K562 (cell line): Measurements from ENCODE around the gene RSPH1. TPM values are rescaled to one million over a fixed set of nuclear protein-coding genes. Genes with fewer than 3 reads are reported as not detected.

Source experiments
- CXXC5 ChIP-seq: fragments of 250-450 bp; sonication (Bioruptor Pico); IDR thresholded peaks from 2 replicates; pipeline ENCODE4 v1.8.0; 2022; ENCODE audit warnings: inconsistent platforms, mild to moderate bottlenecking, moderate library complexity
- E2F6 ChIP-seq, 2 experiments: IDR thresholded peaks; 2 replicates each; pipeline ENCODE4 v1.6.1; 2011; ENCODE audit warnings: borderline replicate concordance in 1 of 2, control low read depth in 1 of 2, low read depth in 1 of 2, low read length in 1 of 2, mild to moderate bottlenecking in 1 of 2, mixed read lengths in 1 of 2, moderate library complexity in 1 of 2; ENCODE audit not compliant: insufficient read depth in 1 of 2, insufficient read length in 1 of 2, poor library complexity in 1 of 2, severe bottlenecking in 1 of 2; ENCODE audit errors: extremely low read depth in 1 of 2
- E4F1 ChIP-seq: fragments of 250-450 bp; sonication (Bioruptor Pico); IDR thresholded peaks from 2 replicates; pipeline ENCODE4 v1.5.0; 2021; ENCODE audit warnings: mild to moderate bottlenecking, borderline replicate concordance
- GTF3C2 ChIP-seq: IDR thresholded peaks from 3 replicates; pipeline ENCODE4 v1.6.1; 2011; ENCODE audit warnings: borderline replicate concordance, mild to moderate bottlenecking, moderate library complexity; ENCODE audit not compliant: insufficient read length; ENCODE audit errors: extremely low read depth
- HNRNPK ChIP-seq: fragments of 200-400 bp; formaldehyde crosslinking; IDR thresholded peaks from one replicate; pipeline ENCODE4 v1.6.1; 2018; ENCODE audit warnings: mild to moderate bottlenecking, low read depth, low read length; ENCODE audit not compliant: poor library complexity, severe bottlenecking
- ID3 ChIP-seq, 2 experiments: fragments of 250-450 bp in 1 of 2; fragments of 450-650 bp in 1 of 2; sonication (Bioruptor Pico) in 1 of 2; IDR thresholded peaks; 2 replicates each; pipeline versions ENCODE4 v1.6.1 to v1.8.0; 2016 to 2021; ENCODE audit warnings: mild to moderate bottlenecking in 2 of 2, moderate library complexity in 2 of 2, missing compliant biosample characterization in 1 of 2, missing genetic modification characterization in 1 of 2
- KDM5B ChIP-seq: fragments of 200-600 bp; sonication (generic); IDR thresholded peaks from 2 replicates; pipeline ENCODE4 v1.6.1; 2012; ENCODE audit warnings: low read depth, mild to moderate bottlenecking, moderate library complexity, low read length, control low read depth, inconsistent platforms; ENCODE audit not compliant: insufficient replicate concordance
- NBN ChIP-seq: fragments of 450-650 bp; IDR thresholded peaks from 2 replicates; pipeline ENCODE4 v1.6.1; 2016; ENCODE audit warnings: low read depth, mild to moderate bottlenecking
- NONO ChIP-seq, 2 experiments: fragments of 200-400 bp in 1 of 2; fragments of 450-650 bp in 1 of 2; formaldehyde crosslinking in 1 of 2; IDR thresholded peaks; 2 replicates each; pipeline ENCODE4 v1.6.1; 2017; ENCODE audit warnings: low read depth in 2 of 2, mild to moderate bottlenecking in 2 of 2, moderate library complexity in 2 of 2, low read length in 1 of 2
- NR2C2 ChIP-seq, 2 experiments: fragments of 200-800 bp in 1 of 2; sonication (Bioruptor generic) in 1 of 2; sonication (generic) in 1 of 2; formaldehyde crosslinking in 1 of 2; IDR thresholded peaks; 2 replicates each; pipeline versions ENCODE4 v1.6.1 to v1.8.0; 2016 to 2022; ENCODE audit warnings: mild to moderate bottlenecking in 1 of 2, missing compliant biosample characterization in 1 of 2, missing genetic modification characterization in 1 of 2, missing genetic modification reagents in 1 of 2
- PREB ChIP-seq: sonication (generic); formaldehyde crosslinking; IDR thresholded peaks from 2 replicates; pipeline ENCODE4 v1.8.1; 2023; ENCODE audit warnings: mild to moderate bottlenecking, missing genetic modification reagents
- RFX5 ChIP-seq: IDR thresholded peaks from 2 replicates; pipeline ENCODE4 v1.6.1; 2011; ENCODE audit warnings: low read depth, mild to moderate bottlenecking, improper control_type of control experiment, low read length
- USF2 ChIP-seq: sonication (generic); formaldehyde crosslinking; IDR thresholded peaks from 2 replicates; pipeline ENCODE4 v1.5.0; 2020; ENCODE audit warnings: missing genetic modification reagents
- ZNF324 ChIP-seq: fragments of 250-450 bp; sonication (Bioruptor Pico); IDR thresholded peaks from 2 replicates; pipeline ENCODE4 v1.4.0; 2020; ENCODE audit warnings: mild to moderate bottlenecking
- polyA plus RNA-seq, 8 experiments: library from polyadenylated mRNA; depleted of rRNA in 4 of 8; stranded (reverse) in 5 of 8; unstranded in 3 of 8; fragments of >200 nt; fragmentation: Nextera tagmentation in 2 of 8; fragmentation: Illumina TruSeq in 1 of 8; extraction: Ambion mirVana in 2 of 8; extraction: Trizol in 1 of 8; gene quantifications; 2 replicates each; pipeline versions ENCODE4 v1.2.1 to v1.2.3, GENCODE V29; 2011 to 2014; ENCODE audit warnings: inconsistent platforms in 1 of 8, missing spikeins in 1 of 8
- total RNA-seq, 7 experiments: library from RNA; depleted of rRNA in 6 of 7; stranded (reverse); fragments of >200 nt in 6 of 7; fragmentation: Illumina TruSeq in 2 of 7; extraction: Trizol in 2 of 7; gene quantifications; 2 replicates each; pipeline versions ENCODE4 v1.2.1 to v1.2.3, GENCODE V29; 2011 to 2021; ENCODE audit warnings: low replicate concordance in 1 of 7

RSPH1 gene
- total and polyA plus RNA-seq, 9 of the 15 experiments (the other 6 are each of a cell fraction or from before 2014, with no cell fraction given), result 0.17 TPM; not detected in 8

- TF ChIP-seq NR2C2 (CRISPR knock-in tag; IDR thresholded peaks at IDR 0.05) (no peak), NR2C2 (tag; IDR thresholded peaks at IDR 0.05) (peak; percentile 24; the same call in 1 of the 2 replicates), E2F6 (IDR thresholded peaks at IDR 0.05; ENCODE audit: borderline replicate concordance in 1 of 2, extremely low read depth in 1 of 2, insufficient read depth in 1 of 2, insufficient read length in 1 of 2, low read depth in 1 of 2, low read length in 1 of 2, poor library complexity in 1 of 2, severe bottlenecking in 1 of 2) (peak in 1 of 2 experiments; percentile 69), HNRNPK (no peak), KDM5B (no peak), E4F1 (CRISPR knock-in tag) (no peak), GTF3C2 (no peak), PREB (CRISPR knock-in tag) (no peak), NONO (IDR thresholded peaks at IDR 0.05; ENCODE audit: low read depth in 2 of 2, low read length in 1 of 2) (no peak), ZNF324 (no peak), CXXC5 (CRISPR knock-in tag) (0 out of 2 replicates have a peak, but pooled peaks have one; percentile 23), USF2 (CRISPR knock-in tag) (0 out of 2 replicates have a peak, but pooled peaks have one; percentile 2), ID3 (CRISPR knock-in tag; IDR thresholded peaks at IDR 0.05) (no peak), ID3 (tag; IDR thresholded peaks at IDR 0.05) (0 out of 2 replicates have a peak, but pooled peaks have one; percentile 53), NBN (no peak), RFX5 (no peak)
Measured at GRCh38 chr21:42513151-42513984, 17.3 kb upstream of the RSPH1 start, which contains the start of gene SLC37A1 (continued).
